ENCODE measurements around the gene CASP9.
"Not testable (repeated sequence)": the region's sequence is repeated elsewhere in the genome, so short reads cannot be mapped to it uniquely, and the experiment has no call there.

CASP9 gene

DNA sequence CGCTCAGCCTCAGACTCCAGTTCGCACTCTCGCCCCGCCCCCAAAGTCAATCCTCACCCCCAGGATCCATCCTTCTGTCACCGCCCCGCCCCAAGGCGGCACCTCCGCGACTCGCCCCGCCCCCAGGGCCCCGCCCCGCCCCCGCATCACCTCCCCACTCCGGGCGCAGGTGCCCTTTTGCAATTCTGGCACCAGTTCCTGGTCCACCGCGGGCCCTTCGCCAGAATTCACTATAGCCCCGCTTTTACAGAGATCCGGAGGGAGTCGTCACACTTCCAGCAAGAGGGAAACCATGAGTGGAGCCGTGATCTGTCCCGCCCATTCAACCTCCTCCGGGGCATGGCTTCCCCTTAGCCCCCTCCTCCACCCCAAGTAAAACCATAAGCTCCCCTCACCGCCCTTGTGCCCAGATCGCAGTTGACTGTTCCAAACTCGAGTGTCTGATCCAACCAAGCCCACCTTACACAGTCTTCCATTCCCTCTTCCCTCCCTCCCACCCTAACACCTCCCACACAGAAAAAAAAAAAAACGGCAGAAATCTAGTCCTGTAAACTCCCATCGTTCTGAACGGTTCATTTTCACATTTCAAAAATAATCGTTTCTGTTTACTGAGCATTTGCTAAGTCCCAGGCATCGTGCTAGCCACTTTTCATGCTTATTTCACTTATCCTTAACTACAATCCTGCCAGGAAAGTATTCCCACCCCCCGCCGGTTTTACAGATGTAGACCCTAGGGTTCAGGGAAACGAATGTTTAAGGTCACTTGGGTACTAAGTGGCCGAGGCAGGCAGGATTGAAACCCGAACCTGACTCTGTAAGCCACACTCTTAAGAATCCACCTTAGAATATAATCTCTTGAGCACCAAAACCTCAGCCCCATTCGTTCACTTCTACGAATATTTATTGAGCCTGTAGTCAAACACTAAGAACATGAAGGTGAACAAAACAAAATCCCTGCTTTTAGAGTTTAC is 1.3 kb upstream of the CASP9 start:
- FAIRE-seq: peak; percentile 43

- no peak for FAIRE-seq
Measured at GRCh38 chr1:15524283-15525049, 451 bp upstream of the CASP9 start.

DNA sequence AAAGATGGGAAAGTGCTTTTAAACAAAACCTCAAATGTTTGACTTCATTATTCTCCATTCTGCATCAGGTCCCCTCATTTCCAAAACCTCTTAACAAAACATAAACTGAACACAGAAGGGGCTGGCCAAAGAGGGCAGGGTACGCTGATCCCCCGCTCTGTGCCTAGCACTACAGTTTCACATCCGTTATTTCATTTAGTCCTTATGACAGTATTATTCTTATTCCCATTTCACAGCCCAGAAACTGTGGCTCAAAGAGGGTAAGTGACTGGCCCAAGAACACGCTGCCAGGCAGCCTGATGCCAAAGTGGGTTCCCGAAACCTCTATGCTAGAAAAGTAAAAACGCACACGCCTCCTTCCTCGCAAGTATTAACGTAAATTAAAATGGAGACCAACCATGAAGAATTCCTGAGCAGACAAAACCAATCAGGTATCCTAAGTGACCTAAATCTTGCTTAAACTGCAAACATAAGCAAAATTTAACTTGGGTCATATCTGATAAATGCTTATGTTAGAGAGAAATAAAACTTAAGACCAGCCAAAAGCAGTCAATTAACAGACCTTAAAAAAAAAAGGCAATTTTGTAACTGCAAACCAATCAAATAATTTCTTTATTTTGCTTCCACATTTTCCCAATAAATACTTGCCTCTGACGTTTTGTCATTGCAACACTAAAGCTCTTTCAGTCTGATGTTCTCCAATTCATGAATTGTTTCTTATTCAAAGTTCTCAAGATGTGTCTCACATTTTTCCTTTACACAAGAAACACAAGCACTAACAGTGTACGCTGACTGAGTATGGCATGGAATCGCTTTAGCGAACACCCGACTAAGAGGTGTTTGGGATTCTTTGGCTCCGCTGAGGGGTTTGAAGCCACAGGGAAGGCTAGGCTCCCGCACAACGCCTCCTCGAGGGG is 653 bp downstream of the CASP9 start:
- peak; percentile 31 for FAIRE-seq

DNA sequence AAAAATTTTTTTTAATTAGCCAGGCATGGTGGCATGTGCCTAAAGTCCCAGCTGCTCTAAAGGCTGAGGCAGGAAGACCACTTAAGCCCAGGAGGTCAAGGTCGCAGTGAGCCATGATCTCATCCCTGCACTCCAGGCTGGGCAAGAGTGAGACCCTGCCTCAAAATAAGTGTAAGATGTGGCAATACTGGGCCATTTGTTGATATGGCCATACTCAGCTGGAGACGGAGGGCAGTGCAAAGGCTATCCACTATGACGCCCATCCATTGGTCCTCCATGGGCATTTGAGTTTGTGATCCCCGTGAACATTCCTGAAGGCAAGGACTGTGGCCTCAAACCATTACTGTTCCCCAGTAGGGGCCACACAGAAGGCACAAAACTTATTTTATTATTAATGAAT is 1.5 kb downstream of the CASP9 start:
- no peak for FAIRE-seq

DNA sequence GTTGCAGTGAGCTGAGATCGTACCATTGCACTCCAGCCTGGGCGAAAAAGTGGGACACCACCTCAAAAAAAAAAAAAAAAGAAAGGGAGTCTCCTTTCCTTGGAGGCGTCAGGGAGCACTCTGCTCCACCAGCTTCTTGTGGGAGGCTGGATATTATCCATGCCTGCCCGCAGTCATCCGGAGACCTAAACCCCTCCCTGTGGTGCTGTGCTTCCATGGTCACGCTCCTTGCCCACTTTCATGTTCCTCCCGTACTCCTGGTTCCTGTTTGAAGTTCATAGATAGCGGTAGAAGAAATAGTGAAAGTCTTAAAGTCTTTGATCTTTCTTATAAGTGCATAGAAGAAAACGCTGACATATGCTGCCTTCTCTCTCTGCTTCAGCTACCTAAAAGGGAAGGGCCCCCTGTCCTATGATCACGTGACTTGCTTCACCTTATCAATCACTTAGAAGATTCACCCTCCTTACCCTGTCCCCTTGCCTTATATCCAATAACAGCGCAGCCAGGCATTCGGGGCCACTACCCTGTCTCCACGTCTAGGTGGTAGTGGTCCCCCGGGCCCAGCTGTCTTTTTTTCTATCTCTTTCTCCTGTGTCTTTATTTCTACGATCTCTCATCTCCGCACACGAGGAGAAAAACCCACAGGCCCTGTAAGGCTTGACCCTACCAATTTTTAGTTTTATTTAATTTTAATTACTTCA is 2.7 kb downstream of the CASP9 start:
- FAIRE-seq: not testable (repeated sequence)

- FAIRE-seq: no peak
Measured at GRCh38 chr1:15519625-15520024, 4.4 kb downstream of the CASP9 start.

- FAIRE-seq: no peak
Measured at GRCh38 chr1:15515022-15515663, 8.9 kb downstream of the CASP9 start.

DNA sequence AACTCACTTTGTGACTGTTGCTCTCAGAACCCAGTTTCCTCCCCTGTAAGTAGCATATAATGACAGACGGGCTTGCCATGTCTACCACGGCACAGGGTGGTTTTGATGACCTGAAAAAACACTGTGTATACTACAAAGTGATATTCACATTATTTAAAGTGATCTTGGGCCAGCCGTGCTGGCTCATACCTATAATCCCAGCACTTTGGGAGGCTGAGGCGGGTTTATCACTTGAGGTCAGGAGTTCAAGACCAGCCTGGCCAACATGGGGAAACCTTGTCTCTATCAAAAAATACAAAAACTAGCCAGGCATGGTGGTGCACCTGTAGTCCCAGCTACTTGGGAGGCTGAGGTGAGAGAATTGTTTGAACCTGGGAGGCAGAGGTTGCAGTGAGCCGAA is 9.5 kb downstream of the CASP9 start:
- not testable (repeated sequence) for FAIRE-seq

DNA sequence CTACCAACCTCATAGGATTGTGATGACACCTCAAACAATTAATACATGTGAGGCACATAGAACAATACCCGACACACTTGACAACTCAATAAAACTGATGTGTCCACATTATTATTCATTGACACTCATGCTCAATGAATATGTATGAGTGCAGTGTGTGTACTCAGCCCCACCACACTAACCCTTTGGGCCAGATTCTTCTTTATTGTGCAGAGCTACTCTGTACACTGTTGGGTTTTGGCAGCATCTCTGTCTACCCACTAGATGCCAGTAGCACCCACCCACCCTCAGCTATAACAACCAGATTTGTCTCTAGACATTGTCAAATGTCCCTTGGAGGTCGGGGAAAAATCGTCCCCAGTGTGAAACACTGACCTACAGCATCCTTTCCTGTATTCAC is 10.1 kb downstream of the CASP9 start:
- no peak for FAIRE-seq

- no peak for FAIRE-seq
Measured at GRCh38 chr1:15513192-15513591, 10.8 kb downstream of the CASP9 start.

- no peak for FAIRE-seq
Measured at GRCh38 chr1:15510611-15511405, 13.2 kb downstream of the CASP9 start.

DNA sequence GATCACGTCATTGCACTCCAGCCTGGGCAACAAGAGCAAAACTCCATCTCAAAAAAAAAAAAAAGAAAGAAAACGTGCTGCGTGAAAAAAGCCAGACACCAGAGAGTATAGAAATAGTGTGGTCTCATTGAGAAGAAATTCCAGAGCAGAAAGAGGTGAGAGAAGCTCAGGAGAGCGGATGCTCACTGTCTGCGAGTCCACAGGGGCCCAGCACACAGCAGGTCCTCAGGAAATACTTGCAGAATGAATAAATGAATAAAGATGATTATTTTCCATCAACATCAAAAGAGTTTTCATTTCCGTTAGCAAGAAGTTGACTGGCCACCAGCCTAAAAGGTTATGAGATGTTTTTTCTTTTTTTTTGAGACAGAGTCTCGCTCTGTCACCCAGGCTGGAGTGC is 14.4 kb downstream of the CASP9 start:
- no peak for FAIRE-seq

DNA sequence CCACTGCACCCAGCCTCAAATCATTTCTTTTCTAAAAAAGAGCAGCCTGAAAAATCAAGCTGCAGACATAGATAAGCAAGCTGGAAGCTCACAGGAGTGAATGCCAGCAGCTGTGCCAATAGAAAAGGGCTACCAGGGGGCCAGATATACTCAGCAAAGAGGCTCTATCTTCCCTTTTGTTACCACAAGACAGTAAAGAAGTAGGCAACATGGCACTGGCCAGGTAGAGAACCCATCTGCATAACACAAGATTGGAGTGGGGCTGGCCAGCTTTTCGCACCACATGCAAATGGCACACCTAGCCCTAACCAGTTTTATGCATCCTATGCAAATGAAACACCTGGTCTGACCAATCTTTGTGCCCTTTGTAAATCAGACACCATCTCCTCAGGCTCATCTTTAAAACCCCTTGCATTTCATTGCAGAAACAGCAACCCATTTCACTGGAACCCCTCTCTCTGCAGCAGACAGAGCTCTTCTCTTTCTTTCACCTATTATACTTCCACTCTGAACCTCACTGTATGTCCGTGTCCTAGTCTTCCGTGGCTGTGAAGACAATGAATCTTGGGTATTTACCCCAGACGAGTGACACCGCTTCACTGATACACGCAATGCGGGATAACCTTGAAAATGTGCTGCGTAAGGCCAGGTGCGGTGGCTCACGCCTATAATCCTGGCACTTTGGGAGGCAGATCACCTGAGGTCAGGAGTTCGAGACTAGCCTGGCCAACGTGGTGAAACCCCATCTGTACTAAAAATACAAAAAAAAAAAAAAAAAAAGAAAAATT is 15.1 kb downstream of the CASP9 start:
- FAIRE-seq: no peak

DNA sequence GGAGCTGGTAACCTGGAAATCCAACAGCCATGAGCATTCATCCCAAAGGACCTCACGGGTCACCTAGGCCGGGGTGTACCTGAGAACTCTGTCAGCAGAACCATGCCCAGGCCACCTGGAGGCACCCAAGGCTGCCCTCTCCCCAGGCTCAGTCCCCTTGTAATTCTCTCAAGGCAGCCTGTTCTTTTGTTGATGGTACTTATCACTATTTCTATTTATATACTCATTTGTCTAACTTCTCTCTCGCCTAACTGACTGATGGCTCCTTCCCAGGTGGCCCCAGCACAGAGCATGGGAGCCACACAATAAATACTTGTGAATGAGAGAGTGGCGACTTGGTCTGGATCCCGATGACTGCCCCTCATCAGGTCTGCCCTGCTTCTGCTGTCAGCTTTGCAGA is 16.7 kb downstream of the CASP9 start:
- FAIRE-seq: no peak

GRCh38 chr1:15506831-15507230 is 17.2 kb downstream of the CASP9 start:
- no peak for FAIRE-seq

DNA sequence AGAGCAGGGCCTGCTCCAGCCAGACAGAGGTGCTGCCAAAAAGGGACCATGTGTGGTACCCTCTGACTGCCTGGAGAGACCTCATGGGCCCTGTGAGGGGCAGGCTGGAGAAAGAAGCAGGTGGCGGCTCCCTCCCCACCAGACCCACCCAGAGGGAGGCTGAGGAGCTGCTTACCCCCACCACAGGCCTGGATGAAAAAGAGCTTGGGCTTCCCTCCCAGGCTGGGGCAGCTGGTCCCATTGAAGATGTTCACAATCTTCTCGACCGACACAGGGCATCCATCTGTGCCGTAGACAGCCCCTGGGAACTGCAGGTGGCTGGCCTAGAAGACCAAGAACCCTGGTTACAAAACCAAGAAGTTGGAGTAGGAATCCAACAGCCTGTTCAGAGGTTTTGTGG is 19.6 kb downstream of the CASP9 start:
- FAIRE-seq: no peak

GRCh38 chr1:15501208-15502032 is 22.6 kb downstream of the CASP9 start:
- FAIRE-seq: no peak

DNA sequence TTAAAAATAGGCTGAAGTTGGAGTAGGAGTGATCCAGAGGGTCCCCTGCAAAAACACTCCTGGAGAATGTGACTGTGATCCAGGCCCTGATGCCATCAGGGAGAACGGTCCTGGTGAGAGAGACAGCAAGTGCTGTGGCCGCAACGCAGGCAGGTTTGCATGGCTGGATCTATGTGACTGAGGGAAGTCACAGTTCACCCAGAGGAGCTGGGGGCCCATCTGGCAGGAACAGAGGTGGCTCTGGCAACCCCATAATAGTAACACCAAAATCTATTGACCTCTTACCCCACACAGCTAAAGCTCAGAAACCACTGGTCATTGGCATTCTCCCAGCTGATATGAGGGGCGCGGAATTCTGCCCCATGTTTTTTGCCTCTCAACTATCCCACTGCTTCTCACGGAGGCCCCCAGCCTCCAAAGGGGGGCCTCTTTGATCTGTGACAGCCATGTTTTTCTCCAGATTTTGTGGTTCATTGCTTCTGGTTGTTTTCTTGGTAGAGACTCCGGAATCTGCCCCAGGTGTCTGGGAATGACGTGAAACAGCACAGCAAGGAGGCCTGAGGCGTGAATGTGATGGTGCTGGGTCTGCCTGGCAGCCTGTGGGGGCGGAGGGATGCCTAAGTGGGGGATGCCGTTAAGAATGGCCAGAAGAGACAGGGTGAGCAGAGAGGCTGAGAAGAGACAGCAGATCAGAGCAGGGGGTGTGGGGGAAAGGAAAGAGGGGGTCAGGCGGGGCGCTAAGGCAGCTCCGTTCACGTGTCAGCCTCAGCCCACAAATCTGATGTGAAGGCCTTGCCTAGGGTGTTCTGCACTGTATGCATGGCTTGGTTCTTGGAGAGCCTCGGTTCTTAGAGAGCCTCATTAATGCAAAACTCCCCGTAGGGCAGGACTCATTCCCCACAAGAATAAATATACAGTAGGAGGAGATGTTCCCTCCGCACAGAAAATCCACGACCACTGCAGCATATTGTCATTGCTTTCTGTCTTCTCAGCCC is 23.5 kb downstream of the CASP9 start:
- no peak for FAIRE-seq
